SU-DHL-6 (cell line): ENCODE measurements around the gene NFYA.

Experiments used
- EZH2phosphoT487 ChIP-seq: fragments of 200-600 bp; sonication (generic), shearing (Covaris generic); conservative IDR thresholded peaks from 2 replicates; pipeline ENCODE4 v1.6.1; 2018; ENCODE audit warnings: mild to moderate bottlenecking, antibody characterized with exemption, low read length, moderate library complexity, mixed read lengths
- TF ChIP-seq, protein P1 (sequence below): fragments of 200-600 bp; sonication (generic); IDR thresholded peaks from one replicate; pipeline ENCODE4 v1.5.1; 2017; ENCODE audit warnings: antibody characterized with exemption, mild to moderate bottlenecking, low read length, moderate library complexity; ENCODE audit not compliant: insufficient read depth, poor library complexity, severe bottlenecking

DNA sequence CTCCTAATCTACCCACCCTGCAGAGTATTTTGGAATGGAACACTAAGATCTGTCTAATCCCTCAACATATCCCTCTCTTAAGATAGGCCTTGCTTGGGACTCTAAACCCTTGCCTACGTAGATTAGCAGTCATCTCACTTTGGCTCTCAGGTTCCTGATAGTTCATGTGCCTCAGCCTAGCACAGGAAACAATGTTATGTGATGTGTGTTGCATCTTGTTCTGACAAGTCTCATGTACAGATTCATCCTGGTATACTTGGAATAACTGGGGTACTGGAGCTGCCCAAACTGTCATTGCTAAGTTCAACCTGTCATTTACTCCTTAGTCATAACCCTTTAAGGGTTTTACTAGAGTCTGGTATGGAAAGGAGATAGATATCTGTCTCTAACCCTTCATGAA is 47.3 kb downstream of the NFYA start:
- TF ChIP-seq, protein P1, sequence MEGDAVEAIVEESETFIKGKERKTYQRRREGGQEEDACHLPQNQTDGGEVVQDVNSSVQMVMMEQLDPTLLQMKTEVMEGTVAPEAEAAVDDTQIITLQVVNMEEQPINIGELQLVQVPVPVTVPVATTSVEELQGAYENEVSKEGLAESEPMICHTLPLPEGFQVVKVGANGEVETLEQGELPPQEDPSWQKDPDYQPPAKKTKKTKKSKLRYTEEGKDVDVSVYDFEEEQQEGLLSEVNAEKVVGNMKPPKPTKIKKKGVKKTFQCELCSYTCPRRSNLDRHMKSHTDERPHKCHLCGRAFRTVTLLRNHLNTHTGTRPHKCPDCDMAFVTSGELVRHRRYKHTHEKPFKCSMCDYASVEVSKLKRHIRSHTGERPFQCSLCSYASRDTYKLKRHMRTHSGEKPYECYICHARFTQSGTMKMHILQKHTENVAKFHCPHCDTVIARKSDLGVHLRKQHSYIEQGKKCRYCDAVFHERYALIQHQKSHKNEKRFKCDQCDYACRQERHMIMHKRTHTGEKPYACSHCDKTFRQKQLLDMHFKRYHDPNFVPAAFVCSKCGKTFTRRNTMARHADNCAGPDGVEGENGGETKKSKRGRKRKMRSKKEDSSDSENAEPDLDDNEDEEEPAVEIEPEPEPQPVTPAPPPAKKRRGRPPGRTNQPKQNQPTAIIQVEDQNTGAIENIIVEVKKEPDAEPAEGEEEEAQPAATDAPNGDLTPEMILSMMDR, result no peak
- TF ChIP-seq EZH2phosphoT487, result no peak
